Central memory CD8-positive, alpha-beta T cell (primary cell): ENCODE measurements around the gene PTPRJ.

Experiments used
- ATAC-seq: fragments of 150-1000 bp; cut with Tn5 transposase; replicated peaks from 2 replicates; pipeline ENCODE4 v1.10.0; 2022; ENCODE audit warnings: mild to moderate bottlenecking, moderate FRiP score, moderate number of reproducible peaks; ENCODE audit not compliant: poor library complexity, severe bottlenecking; ENCODE audit errors: extremely low read depth
- DNase-seq, 2 donors: peaks; one replicate each; pipeline ENCODE4 v3.0.0; 2021; ENCODE audit warnings: low spot score in 2 of 2
- H3K27ac Mint-ChIP-seq: one replicate; pipeline ENCODE4 v1.8.0; 2022; ENCODE audit warnings: low read depth, mild to moderate bottlenecking, moderate library complexity, mixed read lengths
- H3K27me3 Mint-ChIP-seq: one replicate; pipeline ENCODE4 v1.8.0; 2022; ENCODE audit warnings: mixed read lengths
- H3K36me3 Mint-ChIP-seq: one replicate; pipeline ENCODE4 v1.8.0; 2022; ENCODE audit warnings: mild to moderate bottlenecking, moderate library complexity, mixed read lengths; ENCODE audit not compliant: insufficient read depth
- H3K4me1 Mint-ChIP-seq: one replicate; pipeline ENCODE4 v1.8.0; 2022; ENCODE audit warnings: mixed read lengths
- H3K4me3 Mint-ChIP-seq: one replicate; pipeline ENCODE4 v1.8.0; 2022; ENCODE audit warnings: mild to moderate bottlenecking, moderate library complexity, mixed read lengths
- H3K9me3 Mint-ChIP-seq: one replicate; pipeline ENCODE4 v1.8.0; 2022; ENCODE audit warnings: mixed read lengths

Gene PTPRJ

GRCh38 chr11:48044577-48044976 is 64.2 kb downstream of the PTPRJ start:
- ATAC-seq, result no peak
- no peaks in the 10 kb centered on the region for H3K27me3 Mint-ChIP-seq

GRCh38 chr11:48045536-48045935 is 65.2 kb downstream of the PTPRJ start:
- H3K27me3 Mint-ChIP-seq, result no peaks in the 10 kb centered on the region
- peaks cover 11% of the 10 kb centered on the region for H3K36me3 Mint-ChIP-seq
- DNase-seq (no peak), ATAC-seq (no peak)
- no peaks in the 10 kb centered on the region for H3K9me3 Mint-ChIP-seq
- H3K4me3 Mint-ChIP-seq, result no peak overlapping the region
- H3K27ac Mint-ChIP-seq, result no peak overlapping the region
- H3K4me1 Mint-ChIP-seq, result peaks cover 72% of the 10 kb centered on the region

More at GRCh38 chr11:48044577-48044976, 64.2 kb downstream of the PTPRJ start:
- peaks cover 65% of the 10 kb centered on the region for H3K4me1 Mint-ChIP-seq
- no peaks in the 10 kb centered on the region for H3K9me3 Mint-ChIP-seq
- no peak for DNase-seq
- no peak overlapping the region for H3K27ac Mint-ChIP-seq
- no peak overlapping the region for H3K4me3 Mint-ChIP-seq
- peaks cover 12% of the 10 kb centered on the region for H3K36me3 Mint-ChIP-seq

DNA sequence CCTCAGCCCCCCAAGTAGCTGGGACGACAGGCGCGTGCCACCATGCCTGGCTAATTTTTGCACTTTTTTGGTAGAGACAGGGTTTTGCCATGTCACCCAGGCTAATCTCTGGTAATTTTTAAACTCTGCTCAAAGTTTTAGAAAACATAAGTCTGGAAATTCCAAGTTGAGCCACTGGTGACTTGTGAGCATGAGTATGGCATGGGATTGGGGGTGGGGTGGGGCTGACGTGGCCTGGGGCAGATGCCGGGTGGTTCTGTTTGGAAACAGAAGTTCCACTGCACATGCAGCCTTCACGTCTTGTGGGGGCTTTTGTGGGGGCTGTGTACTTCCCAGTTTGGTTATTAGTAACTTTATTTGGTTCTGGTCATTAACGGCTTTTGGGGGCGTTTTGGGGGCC is 67.3 kb downstream of the PTPRJ start:
- Mint-ChIP-seq H3K4me1 (peaks cover 79% of the 10 kb centered on the region), H3K4me3 (no peak overlapping the region), H3K27ac (no peak overlapping the region), H3K9me3 (no peaks in the 10 kb centered on the region), H3K27me3 (no peaks in the 10 kb centered on the region), H3K36me3 (peaks cover 8% of the 10 kb centered on the region)
- DNase-seq (no peak), ATAC-seq (no peak)

GRCh38 chr11:48049036-48049435 is 68.7 kb downstream of the PTPRJ start:
- DNase-seq (no peak), ATAC-seq (no peak)
- Mint-ChIP-seq H3K9me3 (no peaks in the 10 kb centered on the region), H3K27me3 (no peaks in the 10 kb centered on the region), H3K36me3 (peaks cover 8% of the 10 kb centered on the region), H3K4me3 (no peak overlapping the region), H3K4me1 (peaks cover 67% of the 10 kb centered on the region), H3K27ac (peak overlapping the region; percentile 53)

DNA sequence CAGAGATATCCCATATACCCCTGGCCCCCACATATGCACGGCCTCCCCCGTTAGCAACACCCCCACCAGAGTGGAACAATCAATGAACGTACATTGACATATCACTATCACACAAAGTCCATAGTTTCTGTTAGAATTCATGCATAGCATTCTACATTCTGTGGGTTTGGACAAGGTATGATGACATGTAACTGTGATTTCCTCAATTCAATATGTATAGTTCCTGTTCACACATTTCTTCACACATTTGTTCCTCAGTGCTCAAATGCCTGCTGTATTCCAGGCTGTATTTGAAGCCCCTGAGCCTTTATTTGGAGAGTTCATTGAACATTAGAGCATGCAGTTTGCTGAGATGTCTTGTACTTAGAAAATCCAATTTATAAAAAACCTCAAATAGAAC is 69.9 kb downstream of the PTPRJ start:
- Mint-ChIP-seq H3K27me3 (no peaks in the 10 kb centered on the region), H3K4me3 (peak overlapping the region; percentile 6), H3K36me3 (peaks cover 8% of the 10 kb centered on the region), H3K4me1 (peaks cover 66% of the 10 kb centered on the region), H3K9me3 (no peaks in the 10 kb centered on the region), H3K27ac (peak overlapping the region; percentile 2)
- no peak for ATAC-seq
- DNase-seq, result no peak

GRCh38 chr11:48051217-48051830 is 71.0 kb downstream of the PTPRJ start:
- Mint-ChIP-seq H3K27me3 (no peaks in the 10 kb centered on the region), H3K27ac (peak overlapping the region; percentile 57), H3K9me3 (no peaks in the 10 kb centered on the region), H3K36me3 (peaks cover 14% of the 10 kb centered on the region), H3K4me1 (peaks cover 66% of the 10 kb centered on the region), H3K4me3 (peak overlapping the region; percentile 45)
- ATAC-seq (no peak), DNase-seq (no peak)

- peaks cover 14% of the 10 kb centered on the region for H3K36me3 Mint-ChIP-seq
- no peaks in the 10 kb centered on the region for H3K27me3 Mint-ChIP-seq
- H3K4me3 Mint-ChIP-seq, result no peak overlapping the region
- H3K27ac Mint-ChIP-seq, result peak overlapping the region; percentile 57
- no peak for DNase-seq
- peaks cover 74% of the 10 kb centered on the region for H3K4me1 Mint-ChIP-seq
- ATAC-seq, result no peak
- H3K9me3 Mint-ChIP-seq, result no peaks in the 10 kb centered on the region
These were observed 72.1 kb downstream of the PTPRJ start for GRCh38 chr11:48052183-48053044.

DNA sequence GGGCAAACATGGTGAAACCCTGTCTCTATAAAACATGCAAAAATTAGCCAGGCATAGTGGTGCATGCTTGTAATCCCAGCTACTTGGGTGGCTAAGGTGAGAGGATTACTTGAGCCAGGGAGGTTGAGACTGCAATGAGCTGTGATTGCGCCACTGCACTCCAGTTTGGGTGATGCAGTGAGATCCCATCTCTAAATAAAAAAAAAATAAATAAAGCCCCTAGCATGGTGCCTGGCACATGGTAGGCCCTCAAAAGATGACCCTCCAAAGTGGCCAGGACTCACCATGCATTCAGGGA is 74.6 kb downstream of the PTPRJ start:
- Mint-ChIP-seq H3K27ac (peak overlapping the region; percentile 77), H3K4me3 (peak overlapping the region; percentile 60), H3K9me3 (no peaks in the 10 kb centered on the region), H3K4me1 (peaks cover 78% of the 10 kb centered on the region), H3K27me3 (no peaks in the 10 kb centered on the region), H3K36me3 (peaks cover 12% of the 10 kb centered on the region)
- ATAC-seq (no peak), DNase-seq (no peak)

DNA sequence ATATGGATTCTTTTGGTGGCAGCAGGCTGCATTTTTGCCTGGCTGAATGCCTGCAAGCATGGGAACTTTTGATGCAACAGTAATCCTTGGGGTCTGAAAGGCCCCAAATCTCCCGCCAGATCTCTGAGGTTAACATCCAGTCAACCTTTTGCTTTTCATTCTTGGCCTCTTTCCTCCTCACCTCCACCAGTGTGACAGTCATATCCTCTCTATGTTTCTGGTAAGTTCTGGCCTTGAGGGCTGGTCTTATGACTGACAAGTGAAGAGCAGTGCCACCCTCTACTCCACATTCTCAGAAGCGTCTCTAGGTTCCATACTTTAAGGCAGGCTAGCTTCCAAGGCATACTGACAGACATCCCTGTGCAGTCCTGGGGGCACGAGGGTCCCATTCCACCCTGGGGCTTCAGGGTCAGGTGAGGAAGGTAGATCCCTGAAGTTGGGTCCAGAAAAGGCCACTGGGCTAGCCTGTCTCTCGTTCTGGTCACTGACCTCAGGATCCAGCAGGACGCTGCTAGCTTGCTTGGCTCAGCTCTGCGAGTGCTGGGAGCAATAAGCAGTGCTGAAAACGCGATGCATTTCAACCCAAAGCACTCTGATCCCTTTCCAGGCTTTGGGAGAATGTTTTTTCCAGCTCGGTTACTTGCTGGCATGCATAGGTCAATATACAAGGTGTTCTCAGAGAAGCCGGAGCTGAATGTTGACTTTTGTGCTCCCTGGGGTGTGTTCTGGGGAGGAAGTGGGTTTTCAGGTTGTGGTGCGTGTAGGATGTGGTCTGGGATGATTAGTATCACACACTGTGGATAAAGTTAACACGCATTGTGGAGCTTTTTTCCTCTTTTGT is 75.2 kb downstream of the PTPRJ start:
- peak; percentile 23 to 41 for DNase-seq
- Mint-ChIP-seq H3K9me3 (no peaks in the 10 kb centered on the region), H3K4me1 (peaks cover 77% of the 10 kb centered on the region), H3K27me3 (no peaks in the 10 kb centered on the region), H3K36me3 (peaks cover 9% of the 10 kb centered on the region), H3K4me3 (peak overlapping the region; percentile 60), H3K27ac (peak overlapping the region; percentile 77)
- ATAC-seq, result peak; percentile 75

DNA sequence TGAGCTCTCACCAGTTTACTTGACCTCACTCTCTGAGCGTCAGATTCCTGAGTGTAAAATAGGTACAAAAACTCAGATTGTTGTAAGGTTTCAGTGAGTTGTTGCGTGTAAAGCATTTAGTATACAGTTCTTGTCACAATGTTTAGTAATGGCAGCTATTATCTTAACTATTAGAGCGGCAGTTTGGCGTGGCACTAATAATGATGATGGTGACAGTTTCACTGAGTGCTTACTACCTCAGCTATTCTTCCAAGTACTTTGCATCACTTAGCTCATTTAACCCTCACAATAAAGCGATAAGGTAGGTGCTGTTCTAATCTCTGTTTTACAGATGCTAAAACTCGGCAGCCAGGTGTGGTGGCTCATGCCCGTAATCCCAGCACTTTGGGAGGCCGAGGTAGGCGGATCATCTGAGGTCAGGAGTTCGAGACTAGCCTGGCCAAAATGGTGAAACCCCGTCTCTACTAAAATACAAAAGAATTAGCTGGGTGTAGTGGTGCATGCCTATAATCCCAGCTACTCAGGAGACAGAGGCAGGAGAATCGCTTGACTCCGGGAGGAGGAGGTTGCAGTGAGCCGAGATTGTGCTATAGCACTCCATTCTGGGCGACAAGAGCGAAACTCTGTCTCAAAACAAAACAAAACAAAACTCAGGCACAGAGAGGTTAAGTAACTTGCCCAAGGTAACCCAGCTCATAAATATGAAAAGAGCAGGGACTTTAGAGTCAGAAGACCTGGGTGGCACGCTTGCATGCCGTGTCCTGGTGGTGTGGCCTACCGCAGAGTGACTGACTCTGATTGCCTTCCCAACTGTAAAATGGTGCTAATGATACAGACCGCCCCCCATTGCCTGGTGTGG is 76.2 kb downstream of the PTPRJ start:
- Mint-ChIP-seq H3K4me3 (peak overlapping the region; percentile 60), H3K27ac (peak overlapping the region; percentile 77), H3K9me3 (no peaks in the 10 kb centered on the region), H3K36me3 (peaks cover 15% of the 10 kb centered on the region), H3K27me3 (no peaks in the 10 kb centered on the region), H3K4me1 (peaks cover 79% of the 10 kb centered on the region)
- DNase-seq (no peak), ATAC-seq (no peak)

GRCh38 chr11:48058064-48058463 is 77.7 kb downstream of the PTPRJ start:
- no peak for DNase-seq
- H3K4me3 Mint-ChIP-seq, result peak overlapping the region; percentile 58
- no peaks in the 10 kb centered on the region for H3K9me3 Mint-ChIP-seq
- no peak for ATAC-seq
- H3K27ac Mint-ChIP-seq, result peak overlapping the region; percentile 85
- no peaks in the 10 kb centered on the region for H3K27me3 Mint-ChIP-seq
- peaks cover 67% of the 10 kb centered on the region for H3K4me1 Mint-ChIP-seq
- H3K36me3 Mint-ChIP-seq, result peaks cover 19% of the 10 kb centered on the region

- no peaks in the 10 kb centered on the region for H3K9me3 Mint-ChIP-seq
- DNase-seq, result no peak
- H3K27ac Mint-ChIP-seq, result peak overlapping the region; percentile 85
- H3K4me3 Mint-ChIP-seq, result peak overlapping the region; percentile 58
- no peak for ATAC-seq
- peaks cover 21% of the 10 kb centered on the region for H3K36me3 Mint-ChIP-seq
- H3K27me3 Mint-ChIP-seq, result no peaks in the 10 kb centered on the region
- H3K4me1 Mint-ChIP-seq, result peaks cover 71% of the 10 kb centered on the region
These were observed 78.4 kb downstream of the PTPRJ start for GRCh38 chr11:48058788-48059187.
